T-helper 2 cell treated with Interferon-gamma antibody and Interleukin-4, amounts not matched to agents 100 ng/mL and 5 ng/mL, for 36 hours (primary cell): ENCODE measurements around the gene PAQR5. TPM values are rescaled to one million over a fixed set of nuclear protein-coding genes. Genes with fewer than 3 reads are reported as not detected.
"Not testable (repeated sequence)": the region's sequence is repeated elsewhere in the genome, so short reads cannot be mapped to it uniquely, and the experiment has no call there.

ENCODE experiments used
- intact Hi-C: fragments of 100-400 bp; cut with micrococcal nuclease; formaldehyde crosslinking; loops from one replicate; pipeline ENCODE4 v1.15.1; 2023
- total RNA-seq: library from RNA; stranded (reverse); gene quantifications from 2 replicates; pipeline ENCODE4 v1.2.3, GENCODE V29; 2022

PAQR5 gene
- total RNA-seq, 1 donor from 2014 or later: not detected

DNA sequence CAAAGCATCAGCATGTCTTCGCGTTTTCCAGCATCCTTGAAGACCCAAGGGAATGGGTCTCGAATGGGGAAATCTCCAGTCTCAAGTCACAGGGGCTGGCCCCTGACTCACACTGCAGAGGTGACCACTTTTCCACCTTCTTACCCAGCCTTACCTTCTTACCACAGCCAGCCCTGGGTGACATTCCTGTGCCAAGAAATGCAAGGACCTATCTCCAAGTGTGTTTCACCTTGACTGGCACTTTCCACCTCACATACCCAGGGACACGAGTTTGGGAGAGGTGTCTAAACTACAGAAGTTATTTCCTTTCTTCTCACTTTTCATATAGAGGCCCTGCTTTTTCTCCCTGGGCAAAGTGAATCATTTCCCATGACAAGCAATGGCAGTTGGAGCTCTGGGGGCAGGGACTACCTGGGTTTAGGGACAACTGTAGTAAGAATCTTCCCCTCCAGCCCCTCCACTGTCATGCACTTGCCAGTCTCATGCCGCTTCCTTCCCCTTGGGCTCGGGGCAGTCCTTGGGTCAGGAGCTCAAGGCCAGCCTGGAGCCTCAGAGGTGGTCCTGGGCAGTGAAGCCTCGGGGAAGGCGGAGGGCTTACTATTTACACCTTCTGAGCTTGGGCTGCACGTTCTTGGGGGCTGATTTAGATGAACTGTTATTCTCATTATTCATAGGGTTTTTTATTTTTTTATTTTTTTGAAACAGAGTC lies 16.8 kb downstream of the PAQR5 start:
- intact Hi-C loops: no loop called here

DNA sequence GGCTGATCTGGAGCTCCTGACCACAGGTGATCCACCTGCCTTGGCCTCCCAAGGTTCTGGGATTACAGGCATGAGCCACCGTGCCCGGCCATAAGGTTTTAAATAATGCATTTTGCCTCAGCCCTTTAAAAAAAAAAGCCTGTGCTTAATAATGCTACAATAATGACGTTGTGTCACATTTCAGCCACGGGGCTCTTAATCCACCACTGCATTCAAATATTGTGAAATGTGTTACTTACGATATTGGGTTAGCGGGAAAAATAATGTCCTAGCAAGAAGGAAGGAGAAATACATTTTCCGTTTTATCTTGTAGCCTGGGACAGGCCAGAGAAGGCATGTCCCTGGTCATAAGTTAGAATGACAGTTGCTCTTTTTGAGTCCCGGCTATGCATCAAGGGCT lies 17.6 kb downstream of the PAQR5 start:
- intact Hi-C loops: no loop called here

DNA sequence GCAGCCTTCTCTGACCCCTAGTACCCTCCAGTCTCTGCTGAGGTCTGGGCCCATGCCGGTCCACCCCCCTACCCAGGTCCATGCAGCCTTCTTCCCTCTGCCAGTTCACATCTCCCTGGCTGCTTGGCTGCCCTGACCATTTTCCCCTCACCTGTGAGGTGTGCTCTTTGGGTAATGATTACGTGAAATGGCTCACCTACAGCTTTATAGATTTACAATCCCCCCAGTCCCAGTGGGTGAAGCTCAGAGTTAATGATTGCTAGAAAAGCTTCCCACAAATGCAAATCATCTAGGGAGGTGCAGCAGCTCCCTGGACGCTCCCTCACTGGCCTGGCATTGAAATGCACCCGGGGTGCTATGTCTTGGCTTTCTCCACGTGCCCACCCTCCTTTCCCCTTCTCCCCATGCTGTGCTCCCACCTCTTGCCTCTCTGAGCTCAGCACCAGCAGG lies 18.7 kb downstream of the PAQR5 start:
- intact Hi-C loops: no loop called here

DNA sequence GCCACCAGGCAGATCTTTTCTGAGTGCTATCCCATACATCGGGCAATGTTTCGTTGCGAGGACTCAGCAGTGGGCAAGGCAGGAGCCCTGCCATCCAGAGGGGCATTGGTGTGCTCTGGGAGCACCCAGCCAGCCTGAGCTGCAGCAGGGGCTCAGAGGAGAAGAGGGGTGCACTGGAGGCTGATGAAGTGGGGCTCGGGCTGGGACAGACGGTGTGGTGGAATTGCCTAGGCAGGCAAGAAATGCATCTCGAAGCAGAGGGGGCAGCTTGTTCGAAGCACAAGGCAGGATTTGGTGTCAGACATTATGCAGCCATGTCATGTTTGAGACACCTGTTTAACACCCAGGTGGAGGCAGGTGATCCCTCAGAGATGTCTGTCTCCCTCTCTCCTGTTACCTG lies 19.3 kb downstream of the PAQR5 start:
- intact Hi-C loops: no loop called here

DNA sequence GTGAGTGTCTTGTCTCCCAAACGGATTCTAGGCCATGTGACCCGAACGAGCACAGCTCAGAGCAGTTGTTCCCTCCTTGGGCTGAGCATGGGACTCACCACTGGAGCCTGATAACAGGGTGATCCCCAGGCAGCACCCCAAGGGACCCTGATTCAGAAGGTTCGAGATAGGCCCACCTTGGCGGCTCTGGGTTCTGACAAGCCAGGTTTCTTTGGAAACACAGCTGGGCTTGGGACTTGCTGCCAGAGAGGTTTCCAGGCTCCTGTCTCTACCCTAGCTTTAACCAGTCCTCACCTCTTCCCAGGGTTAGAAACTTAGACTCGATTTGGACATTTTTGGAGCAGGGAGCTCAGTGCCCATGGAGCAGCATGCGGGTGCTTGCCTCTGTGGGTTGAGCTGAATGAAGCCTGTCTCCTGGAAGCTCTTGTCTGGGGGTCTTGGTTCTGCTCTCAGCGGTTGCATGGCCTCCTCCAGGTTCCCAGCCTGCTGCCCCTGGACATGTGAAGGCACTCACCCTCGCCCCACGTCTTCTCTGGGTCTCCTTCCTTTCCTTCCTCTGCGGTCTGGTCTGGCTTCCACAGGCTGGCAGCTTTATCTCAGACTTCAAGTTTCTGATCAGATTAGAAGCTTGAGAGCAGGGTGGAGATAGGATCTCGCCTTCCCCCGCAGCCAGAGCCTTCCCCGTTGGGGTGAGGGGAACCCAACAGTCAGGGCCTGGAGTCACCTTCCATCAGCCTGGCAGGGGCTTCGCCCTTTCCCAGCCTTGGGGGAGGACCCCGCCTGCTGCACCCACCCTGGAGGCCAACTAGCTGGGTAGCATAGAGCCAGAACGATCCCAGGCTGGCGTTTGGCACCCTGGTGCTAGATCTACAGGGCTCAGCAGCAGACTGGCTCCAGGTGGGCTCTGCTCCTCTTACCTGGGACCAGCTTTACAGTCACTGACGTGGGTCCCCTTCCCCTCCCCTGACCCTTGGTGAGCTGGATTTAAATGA lies 21.0 kb downstream of the PAQR5 start:
- intact Hi-C loops: no loop called here

DNA sequence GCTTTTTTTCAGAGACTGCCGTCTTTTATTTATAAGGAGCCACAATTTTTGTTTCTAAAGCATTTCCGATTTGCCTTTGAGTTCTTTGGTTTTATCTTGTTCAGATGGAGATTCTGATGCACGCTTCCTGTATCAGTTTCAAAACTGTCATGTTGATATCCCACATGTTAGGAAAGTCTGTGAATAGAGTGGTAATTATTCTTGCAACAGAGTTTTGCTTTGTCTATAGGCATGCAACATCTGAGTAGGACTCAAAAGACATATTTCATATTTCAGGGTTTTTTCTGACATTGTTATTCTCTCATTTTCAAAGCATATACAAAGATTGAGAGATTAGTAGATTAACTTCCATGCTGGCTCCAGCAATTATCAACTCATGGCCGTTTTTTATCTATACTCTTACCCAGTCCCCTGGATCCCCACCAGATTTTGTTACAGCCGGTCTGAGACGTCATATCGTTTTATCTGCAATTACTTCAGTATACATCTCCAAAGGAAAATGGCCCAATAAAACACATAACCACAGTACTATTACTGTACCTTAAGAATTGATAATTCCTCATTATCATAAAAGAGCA lies 22.4 kb downstream of the PAQR5 start:
- intact Hi-C loops: no loop called here

DNA sequence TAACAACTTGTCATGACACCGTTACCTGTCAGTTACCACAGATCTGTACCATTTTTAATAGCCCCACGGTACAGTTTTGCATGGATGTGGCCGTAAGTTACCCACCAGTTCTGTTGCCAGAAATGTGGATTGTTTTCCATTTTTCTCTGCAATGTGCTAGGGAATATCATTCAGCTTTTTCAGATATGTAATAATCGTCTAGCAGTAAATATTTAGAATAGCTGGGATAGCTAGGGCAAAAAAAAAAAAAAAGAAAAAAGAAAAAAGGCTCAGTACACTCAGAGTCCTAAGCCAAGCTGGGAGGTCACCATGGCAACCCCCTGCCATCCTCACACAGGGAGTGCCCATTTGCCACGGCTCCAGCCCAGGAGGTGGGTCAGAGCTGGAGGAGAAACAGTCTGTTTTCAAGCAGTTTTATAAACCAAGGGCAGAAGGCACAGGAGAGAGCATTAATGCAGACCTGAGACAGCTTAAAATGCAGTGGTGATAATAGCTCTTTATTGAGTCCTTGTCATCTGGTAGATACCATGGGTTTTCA lies 25.2 kb downstream of the PAQR5 start:
- intact Hi-C loops: no loop called here

DNA sequence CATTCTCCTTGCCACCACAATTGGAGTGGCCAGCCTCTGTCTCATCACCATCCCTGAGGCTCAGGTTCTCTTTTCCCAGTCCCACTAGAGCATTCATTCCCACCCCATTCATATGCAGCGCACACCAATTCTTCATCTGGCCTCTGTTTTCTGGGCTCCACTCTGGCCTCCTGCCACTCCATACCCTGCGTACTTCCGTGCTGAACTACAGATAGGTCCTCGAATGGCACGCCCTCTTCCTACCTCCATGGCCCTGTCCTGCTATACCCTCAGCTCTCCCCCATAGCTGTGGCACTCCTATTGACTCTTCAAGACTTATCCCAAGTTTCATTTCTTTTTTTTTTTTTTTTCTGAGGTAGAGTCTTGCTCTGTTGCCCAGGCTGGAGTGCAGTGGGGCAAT lies 25.9 kb downstream of the PAQR5 start:
- intact Hi-C loops: no loop called here

DNA sequence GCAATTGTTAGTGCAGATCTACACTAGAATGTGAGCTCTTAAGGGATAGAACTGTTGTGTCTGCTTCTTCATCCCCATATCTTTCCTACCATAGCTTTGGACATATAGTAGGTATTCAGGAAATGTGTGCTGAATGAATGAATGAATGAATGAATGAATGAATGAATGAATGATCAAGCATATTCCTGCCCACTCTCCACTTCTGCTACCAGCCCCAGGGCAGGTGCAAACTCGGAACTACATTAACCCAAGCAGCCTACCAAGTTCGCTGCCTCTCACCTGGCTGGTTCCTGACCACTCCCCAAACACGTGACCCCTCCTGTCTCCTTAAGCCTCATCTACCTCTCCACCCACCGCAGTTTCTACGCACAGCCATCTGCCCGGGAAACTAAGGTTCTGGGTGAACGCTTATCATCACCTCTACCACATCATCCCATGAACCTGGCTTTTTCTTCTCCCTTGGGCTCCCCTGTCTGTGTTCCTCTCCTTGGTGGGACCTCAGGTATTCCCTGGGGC lies 26.8 kb downstream of the PAQR5 start:
- intact Hi-C loops: no loop called here

DNA sequence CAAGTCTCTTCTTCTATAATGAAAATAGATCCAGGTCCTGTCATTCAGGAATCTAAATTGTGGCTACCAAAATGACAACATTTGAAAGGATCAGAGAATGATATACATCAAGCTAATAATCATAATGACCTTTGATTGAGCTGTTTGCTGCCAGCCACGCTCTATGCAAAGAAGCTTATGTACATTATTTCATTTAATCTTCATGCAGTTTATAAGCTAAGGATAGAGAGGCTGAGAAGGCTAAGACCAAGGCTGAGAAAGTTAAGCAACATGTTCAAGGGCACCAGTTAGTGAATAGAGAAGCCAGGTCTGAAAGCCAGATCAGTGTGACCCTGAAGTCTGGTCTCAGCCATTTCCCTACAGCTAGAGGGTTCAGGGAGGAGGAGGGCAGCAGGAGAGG lies 29.4 kb downstream of the PAQR5 start:
- intact Hi-C loops: no loop called here

DNA sequence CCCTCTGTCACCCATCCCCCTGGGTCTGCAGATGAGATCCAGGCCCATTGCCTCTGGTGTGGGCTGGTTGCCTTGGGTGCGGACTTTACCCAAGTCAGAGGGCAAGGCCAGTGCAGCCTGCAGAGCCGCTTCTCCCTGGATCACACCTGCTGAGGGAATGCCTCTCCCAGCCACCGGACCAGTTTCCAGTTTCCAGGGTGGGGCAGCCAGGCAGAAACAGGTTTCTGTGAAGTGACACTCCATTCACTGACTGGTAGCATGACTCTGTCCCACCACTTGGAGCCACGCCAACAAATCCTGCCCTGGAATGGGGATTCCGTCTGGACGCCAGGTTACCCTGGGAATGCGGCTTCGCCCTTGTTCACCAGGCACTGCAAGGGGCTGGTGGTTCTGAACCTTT lies 30.0 kb downstream of the PAQR5 start:
- intact Hi-C loops: no loop called here

DNA sequence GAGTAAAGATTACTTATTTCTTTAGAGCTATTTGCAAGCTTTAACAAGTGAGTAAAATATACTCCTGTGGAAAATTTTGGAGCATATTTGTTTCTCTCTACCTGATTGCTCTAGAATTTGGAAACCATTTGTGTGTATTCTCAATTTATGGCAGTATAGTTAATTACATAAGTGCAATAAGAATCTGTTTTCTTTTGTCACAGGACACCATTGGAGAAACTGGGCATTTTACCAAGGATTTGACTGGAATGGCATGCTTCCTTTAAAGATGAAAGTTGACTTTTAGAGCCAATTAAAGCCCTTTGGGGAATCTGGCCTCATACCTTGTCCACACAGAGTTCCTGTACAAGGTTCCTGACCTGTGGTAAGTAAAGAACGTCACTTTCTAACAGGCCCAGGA lies 38.4 kb downstream of the PAQR5 start:
- intact Hi-C loops: no loop called here

DNA sequence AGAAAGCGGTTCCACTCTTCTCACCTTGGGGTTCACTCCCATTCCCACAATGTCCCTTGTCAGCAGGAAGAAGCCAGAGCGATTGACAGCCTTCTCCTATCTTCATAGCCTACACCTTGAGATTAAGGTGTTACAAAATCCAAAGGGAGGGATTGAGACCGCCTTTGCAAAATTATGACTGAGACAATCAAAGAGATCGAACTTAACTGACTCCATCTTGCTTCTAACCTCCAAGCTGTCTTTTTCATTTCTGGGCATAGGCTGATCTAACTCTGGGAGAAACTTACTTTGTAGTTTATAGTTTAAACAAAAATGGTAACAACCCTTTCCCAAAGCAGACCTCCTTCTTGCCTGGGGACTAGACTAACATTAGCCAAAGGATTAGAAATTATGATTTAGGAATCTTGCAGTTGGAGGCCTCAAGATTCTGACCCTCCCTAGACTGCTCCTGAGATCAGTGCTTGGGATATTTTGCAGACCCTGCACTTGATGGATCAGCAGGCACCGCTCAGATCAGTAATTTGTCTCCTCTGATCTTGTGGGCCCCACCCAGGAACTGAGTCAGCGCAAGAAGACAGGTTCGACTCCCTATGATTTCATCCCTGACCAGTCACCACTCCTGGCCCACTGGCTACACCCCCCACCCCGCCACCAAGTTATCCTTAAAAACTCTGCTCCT lies 40.0 kb downstream of the PAQR5 start:
- intact Hi-C loops: no loop called here

DNA sequence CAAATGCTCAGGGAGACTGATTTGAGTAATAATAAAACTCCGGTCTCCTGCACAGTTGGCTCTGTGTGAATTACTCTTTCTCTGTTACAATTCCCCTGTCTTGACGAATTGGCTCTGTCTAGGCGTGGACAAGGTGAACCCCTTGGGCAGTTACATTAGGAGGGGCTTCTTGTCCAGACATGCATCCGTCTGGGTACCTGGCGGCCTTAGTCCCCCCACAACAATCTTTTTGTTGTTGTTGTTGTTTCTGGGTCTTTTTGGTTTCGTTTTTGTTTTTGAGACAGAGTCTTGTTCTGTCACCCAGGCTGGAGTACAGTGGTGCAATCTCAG lies 40.5 kb downstream of the PAQR5 start:
- intact Hi-C loops: not testable (repeated sequence)

DNA sequence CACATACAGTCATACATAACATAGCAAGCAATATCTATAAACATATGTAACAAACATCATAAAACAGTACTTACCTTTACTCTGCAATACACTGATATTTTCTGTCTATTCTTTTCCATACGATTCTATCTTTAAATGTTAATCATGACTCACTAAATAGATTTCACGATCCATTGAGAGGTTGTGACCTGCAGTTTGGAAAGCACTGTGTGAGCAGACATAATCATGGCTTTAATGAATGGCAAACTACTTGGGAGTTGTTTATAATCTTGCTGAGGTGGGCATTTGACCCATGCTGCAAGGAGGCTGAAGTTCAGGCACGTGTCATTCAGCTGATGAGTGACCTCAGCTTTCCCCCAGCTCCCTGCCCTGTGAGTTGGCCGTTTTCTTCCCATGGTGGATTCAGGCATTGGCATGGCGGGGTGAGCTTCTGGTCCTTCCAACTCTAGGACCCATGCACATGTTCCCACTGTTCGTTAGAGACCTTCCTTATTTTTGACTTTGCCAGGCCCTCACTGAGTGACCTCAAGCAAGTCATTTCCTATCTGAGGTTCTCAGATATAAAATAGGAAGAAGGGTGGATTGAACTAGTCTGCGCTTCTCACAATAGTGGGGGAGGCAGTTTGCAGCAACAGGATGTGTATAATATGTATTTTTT lies 41.7 kb downstream of the PAQR5 start:
- intact Hi-C loops: no loop called here

DNA sequence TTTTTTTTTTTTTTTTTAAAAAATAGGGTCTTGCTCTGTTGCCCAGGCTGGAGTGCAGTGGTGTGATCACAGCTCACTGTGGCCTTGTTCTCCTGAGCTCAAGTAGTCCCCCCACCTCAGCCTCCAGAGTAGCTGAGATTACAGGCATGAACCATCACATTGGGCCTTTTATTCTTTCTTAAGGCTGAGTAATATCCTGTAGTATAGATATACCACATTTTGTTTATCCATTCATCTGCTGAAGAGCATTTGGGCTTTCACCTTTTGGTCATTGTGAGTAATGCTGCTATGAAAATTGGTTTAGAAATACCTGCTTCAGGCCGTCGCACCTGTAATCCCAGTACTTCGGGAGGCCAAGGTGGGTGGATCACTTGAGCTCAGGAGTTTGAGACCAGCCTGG lies 42.6 kb downstream of the PAQR5 start:
- intact Hi-C loops: no loop called here

DNA sequence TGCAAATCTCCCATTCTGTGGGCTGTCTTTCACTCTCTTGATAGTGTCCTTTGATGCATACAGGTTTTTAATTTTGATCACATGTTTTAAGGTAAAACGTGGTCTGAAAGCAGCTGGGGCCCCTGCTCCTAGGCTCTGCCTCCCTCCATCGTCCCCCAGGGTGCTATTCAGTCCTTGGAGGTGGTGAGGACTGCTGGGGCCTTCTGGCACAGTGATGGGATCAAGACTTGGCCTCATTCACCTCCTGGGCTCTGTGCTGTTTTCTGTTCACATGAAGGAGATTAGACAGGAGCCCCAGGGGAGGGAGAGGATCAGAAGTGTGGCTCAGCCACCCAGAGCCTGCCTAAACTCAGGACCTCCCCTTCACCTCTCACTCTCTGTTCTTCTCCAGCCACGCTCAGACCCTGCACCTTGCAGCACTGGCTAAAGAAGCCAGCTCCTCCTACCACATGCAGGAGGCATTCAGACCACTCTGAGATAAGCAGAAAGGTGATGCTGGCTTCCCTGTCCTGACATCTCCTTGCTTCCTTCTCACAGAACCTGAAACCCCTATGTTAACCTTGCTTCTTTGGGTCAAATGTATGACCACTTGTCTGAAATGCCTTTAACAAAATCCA lies 43.9 kb downstream of the PAQR5 start:
- intact Hi-C loops: no loop called here

DNA sequence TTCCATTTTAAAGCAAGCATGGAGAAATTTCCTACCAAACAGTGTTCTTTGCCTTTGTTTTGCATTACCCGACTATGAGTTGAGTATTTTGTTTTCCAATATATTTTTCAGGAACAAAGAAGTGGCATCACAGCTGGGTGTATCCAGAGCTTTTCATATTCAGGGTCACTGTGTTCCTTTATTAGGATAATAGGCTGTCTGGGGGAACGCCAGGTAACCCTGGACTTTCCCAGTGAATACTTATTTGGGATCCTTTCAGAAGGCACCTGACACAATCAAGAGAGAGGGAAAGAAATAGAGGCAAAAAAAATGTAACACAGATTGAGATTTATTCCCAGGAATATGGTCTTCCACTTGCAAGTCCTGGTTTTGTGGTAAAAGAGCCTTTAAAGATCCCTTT lies 44.4 kb downstream of the PAQR5 start:
- intact Hi-C loops: no loop called here

DNA sequence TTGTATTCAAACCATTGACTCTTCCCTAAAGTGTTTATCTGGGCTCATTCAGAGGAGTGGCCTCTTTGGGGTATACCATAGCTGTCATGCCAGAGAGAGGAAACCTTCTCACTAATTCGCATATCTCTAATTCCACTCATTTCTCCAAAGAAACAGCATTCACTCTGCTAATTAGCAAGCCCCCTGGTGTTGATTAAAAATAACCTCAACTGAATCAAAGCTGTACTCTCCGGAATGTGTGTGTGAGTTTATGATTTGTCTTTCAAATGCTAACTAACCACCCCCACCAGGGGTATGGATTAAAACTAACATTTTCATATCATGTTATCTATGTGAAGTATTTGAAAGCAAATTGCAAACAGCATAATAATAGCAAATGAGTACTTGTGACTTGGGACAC lies 45.5 kb downstream of the PAQR5 start:
- intact Hi-C loops: no loop called here

DNA sequence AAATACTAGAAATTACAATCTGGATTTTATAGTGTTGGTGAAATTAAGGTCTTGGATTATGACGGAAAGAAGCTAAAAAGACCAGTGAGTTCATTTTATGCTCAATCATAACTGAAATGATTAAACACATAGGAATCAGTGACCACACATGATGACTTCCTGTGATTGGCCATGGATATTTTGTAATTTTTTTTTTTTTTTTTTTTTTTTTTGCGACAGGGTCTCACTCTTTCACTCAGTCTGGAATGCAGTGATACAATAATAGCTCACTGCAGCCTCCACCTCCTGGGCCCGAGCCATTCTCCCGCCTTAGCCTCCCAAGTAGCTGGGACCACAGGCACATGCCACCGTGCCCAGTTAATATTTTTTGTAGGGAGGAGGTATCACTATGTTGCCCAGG lies 47.4 kb downstream of the PAQR5 start:
- intact Hi-C loops: no loop called here
